Measurements from ENCODE around the gene RAD18.

GRCh38 chr3:8964436-8965370 is 1.4 kb upstream of the RAD18 start:
- TF ChIP-seq, protein P1, sequence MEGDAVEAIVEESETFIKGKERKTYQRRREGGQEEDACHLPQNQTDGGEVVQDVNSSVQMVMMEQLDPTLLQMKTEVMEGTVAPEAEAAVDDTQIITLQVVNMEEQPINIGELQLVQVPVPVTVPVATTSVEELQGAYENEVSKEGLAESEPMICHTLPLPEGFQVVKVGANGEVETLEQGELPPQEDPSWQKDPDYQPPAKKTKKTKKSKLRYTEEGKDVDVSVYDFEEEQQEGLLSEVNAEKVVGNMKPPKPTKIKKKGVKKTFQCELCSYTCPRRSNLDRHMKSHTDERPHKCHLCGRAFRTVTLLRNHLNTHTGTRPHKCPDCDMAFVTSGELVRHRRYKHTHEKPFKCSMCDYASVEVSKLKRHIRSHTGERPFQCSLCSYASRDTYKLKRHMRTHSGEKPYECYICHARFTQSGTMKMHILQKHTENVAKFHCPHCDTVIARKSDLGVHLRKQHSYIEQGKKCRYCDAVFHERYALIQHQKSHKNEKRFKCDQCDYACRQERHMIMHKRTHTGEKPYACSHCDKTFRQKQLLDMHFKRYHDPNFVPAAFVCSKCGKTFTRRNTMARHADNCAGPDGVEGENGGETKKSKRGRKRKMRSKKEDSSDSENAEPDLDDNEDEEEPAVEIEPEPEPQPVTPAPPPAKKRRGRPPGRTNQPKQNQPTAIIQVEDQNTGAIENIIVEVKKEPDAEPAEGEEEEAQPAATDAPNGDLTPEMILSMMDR (IDR thresholded peaks at IDR 0.05; ENCODE audit: insufficient read depth, low read depth, low read length): no peak
- no peak for TF ChIP-seq EZH2 (IDR thresholded peaks at IDR 0.05; ENCODE audit: insufficient read depth, low read length)

Data from astrocyte (in vitro differentiated cells and primary cell).